IMR-90 (cell line): ENCODE measurements around the gene C14orf119. TPM values are rescaled to one million over a fixed set of nuclear protein-coding genes. Genes with fewer than 3 reads are reported as not detected.

Experiments
- ATAC-seq: fragments of 200-7000 bp; cut with Tn5 transposase; 2 replicates; pipeline ENCODE4 v1.9.1; 2020; ENCODE audit warnings: low read depth, mild to moderate bottlenecking, moderate library complexity
- BruUV-seq: library from RNA; stranded (reverse); fragments of 400-500 nt; replicated peaks from 2 replicates; lab custom pipeline; 2021; lab: Mats Ljungman, UMichigan
- CTCF ChIA-PET: fragments of 300-600 bp; formaldehyde crosslinking; extraction: SDS; loops from one replicate; lab custom pipeline; 2021; ENCODE audit warnings: antibody characterized with exemption; lab: Yijun Ruan, JAX
- POLR2A ChIA-PET: fragments of 300-600 bp; sonication (Branson Sonifier 250); formaldehyde crosslinking; loops from one replicate; lab custom pipeline; 2022; ENCODE audit warnings: antibody characterized with exemption; ENCODE audit not compliant: unreplicated experiment; lab: Charles Lee
- DNase-seq: peaks from one replicate; pipeline ENCODE4 v3.0.0; 2013
- H2AFZ ChIP-seq: replicated peaks from 2 replicates; pipeline ENCODE3; 2013; ENCODE audit warnings: low read length, mild to moderate bottlenecking; ENCODE audit not compliant: poor library complexity
- H2AK5ac ChIP-seq: 2 replicates; pipeline ENCODE4 v1.6.1; 2013; ENCODE audit warnings: low read depth, low read length, inconsistent platforms
- H2AK9ac ChIP-seq: replicated peaks from 2 replicates; pipeline ENCODE3; 2013; ENCODE audit warnings: mild to moderate bottlenecking, low read depth, low read length, moderate library complexity; ENCODE audit not compliant: poor library complexity
- H2BK120ac ChIP-seq: 2 replicates; pipeline ENCODE4 v1.6.1; 2013; ENCODE audit warnings: low read depth, low read length, inconsistent platforms
- H2BK15ac ChIP-seq: 3 replicates; pipeline ENCODE4 v1.6.1; 2013; ENCODE audit warnings: low read depth, low read length, inconsistent platforms
- H2BK20ac ChIP-seq: 2 replicates; pipeline ENCODE4 v1.6.1; 2013; ENCODE audit warnings: low read depth, mild to moderate bottlenecking, inconsistent platforms, low read length, moderate library complexity
- H2BK5ac ChIP-seq: 2 replicates; pipeline ENCODE4 v1.6.1; 2013; ENCODE audit warnings: mild to moderate bottlenecking, low read depth, low read length, inconsistent platforms; ENCODE audit not compliant: poor library complexity, severe bottlenecking
- H3K14ac ChIP-seq: replicated peaks from 2 replicates; pipeline ENCODE4 v1.6.1; 2013; ENCODE audit warnings: low read depth, low read length, inconsistent platforms
- H3K18ac ChIP-seq: 2 replicates; pipeline ENCODE4 v1.6.1; 2013; ENCODE audit warnings: low read depth, low read length, control low read depth
- H3K23ac ChIP-seq: 2 replicates; pipeline ENCODE4 v1.6.1; 2013; ENCODE audit warnings: low read depth, low read length, inconsistent platforms
- H3K27ac ChIP-seq: 2 replicates; pipeline ENCODE4 v1.5.1; 2013; ENCODE audit warnings: mild to moderate bottlenecking, control low read depth, low read length; ENCODE audit not compliant: insufficient read depth
- H3K27me3 ChIP-seq: 2 replicates; pipeline ENCODE4 v1.6.1; 2013; ENCODE audit warnings: low read length; ENCODE audit not compliant: control insufficient read depth, insufficient read depth
- H3K36me3 ChIP-seq: 2 replicates; pipeline ENCODE4 v1.6.1; 2013; ENCODE audit warnings: low read length, mixed read lengths; ENCODE audit not compliant: control insufficient read depth, insufficient read depth
- H3K4ac ChIP-seq: 2 replicates; pipeline ENCODE4 v1.6.1; 2013; ENCODE audit warnings: low read depth, low read length, inconsistent platforms
- H3K4me1 ChIP-seq: 2 replicates; pipeline ENCODE4 v1.6.1; 2013; ENCODE audit warnings: low read length, mixed read lengths; ENCODE audit not compliant: control insufficient read depth, insufficient read depth
- H3K4me2 ChIP-seq: 2 replicates; pipeline ENCODE4 v1.6.1; 2013; ENCODE audit warnings: low read depth, mild to moderate bottlenecking, control low read depth, low read length, moderate library complexity
- H3K4me3 ChIP-seq: 2 replicates; pipeline ENCODE4 v1.5.1; 2013; ENCODE audit warnings: low read depth, mild to moderate bottlenecking, control low read depth, low read length, moderate library complexity; ENCODE audit not compliant: insufficient read depth
- H3K56ac ChIP-seq: 2 replicates; pipeline ENCODE4 v1.6.1; 2013; ENCODE audit warnings: low read length, inconsistent platforms; ENCODE audit not compliant: insufficient read depth; ENCODE audit errors: extremely low read depth
- H3K79me1 ChIP-seq, 2 experiments: 2 replicates each; pipeline ENCODE4 v1.6.1; 2013; ENCODE audit warnings: low read length in 2 of 2, inconsistent platforms in 1 of 2, low read depth in 1 of 2
- H3K9ac ChIP-seq: 2 replicates; pipeline ENCODE4 v1.6.1; 2013; ENCODE audit warnings: low read depth, low read length, control low read depth
- H3K9me1 ChIP-seq: 2 replicates; pipeline ENCODE4 v1.6.1; 2013; ENCODE audit warnings: low read length, inconsistent platforms; ENCODE audit not compliant: insufficient read depth
- H3K9me3 ChIP-seq: 2 replicates; pipeline ENCODE4 v1.6.1; 2013; ENCODE audit warnings: low read length; ENCODE audit not compliant: control insufficient read depth, insufficient read depth
- H4K20me1 ChIP-seq: 2 replicates; pipeline ENCODE4 v1.6.1; 2013; ENCODE audit warnings: low read length, inconsistent platforms; ENCODE audit not compliant: insufficient read depth
- H4K5ac ChIP-seq: 2 replicates; pipeline ENCODE4 v1.6.1; 2013; ENCODE audit warnings: mild to moderate bottlenecking, low read depth, low read length, control low read depth
- H4K8ac ChIP-seq, 2 experiments: 2 replicates each; pipeline ENCODE4 v1.6.1; 2013; ENCODE audit warnings: low read depth in 2 of 2, low read length in 2 of 2, control low read depth in 1 of 2, inconsistent platforms in 1 of 2
- H4K91ac ChIP-seq: 2 replicates; pipeline ENCODE4 v1.6.1; 2013; ENCODE audit warnings: low read depth, low read length, inconsistent platforms; ENCODE audit not compliant: insufficient read depth
- BHLHE40 ChIP-seq: fragments of 150-350 bp; IDR thresholded peaks from 2 replicates; pipeline ENCODE4 v1.6.1; 2016; ENCODE audit warnings: mild to moderate bottlenecking, low read depth, low read length
- FOS ChIP-seq: fragments of 150-350 bp; IDR thresholded peaks from 2 replicates; pipeline ENCODE4 v1.6.1; 2016; ENCODE audit warnings: low read depth, low read length
- MXI1 ChIP-seq: IDR thresholded peaks from 2 replicates; pipeline ENCODE4 v1.6.1; 2012; ENCODE audit warnings: low read depth, mild to moderate bottlenecking, low read length, moderate library complexity, borderline replicate concordance
- POLR2A ChIP-seq: IDR thresholded peaks from 2 replicates; pipeline ENCODE4 v1.6.1; 2012; ENCODE audit warnings: mild to moderate bottlenecking, low read depth, low read length
- RAD21 ChIP-seq: IDR thresholded peaks from 2 replicates; pipeline ENCODE4 v1.6.1; 2012; ENCODE audit warnings: low read length, improper control_type of control experiment
- WGBS, 2 experiments: methylation state at CpG; one replicate each; pipeline versions ENCODE4 v1.1.5 to v1.1.7; 2013; ENCODE audit warnings: missing lambda C conversion rate in 2 of 2; ENCODE audit not compliant: insufficient read length in 1 of 2; ENCODE audit errors: extremely low coverage in 2 of 2; 5-methylcytosine and 5-hydroxymethylcytosine counted together
- dilution Hi-C: fragments of 300-500 bp; cut with HindIII; formaldehyde crosslinking; loops from one replicate; pipeline ENCODE4 v1.14.3; 2018; ENCODE audit warnings: low sequenced_read_pairs; ENCODE audit not compliant: unreplicated experiment
- in situ Hi-C: fragments of 300-500 bp; cut with MboI; formaldehyde crosslinking; loops from 3 replicates; pipeline ENCODE4 v1.14.3; 2019; ENCODE audit warnings: low sequenced_read_pairs, inconsistent platforms, mixed read lengths
- intact Hi-C: fragments of 100-400 bp; cut with micrococcal nuclease; formaldehyde crosslinking; loops from 2 replicates; pipeline ENCODE4 v1.10.0; 2022
- polyA plus RNA-seq, 3 experiments: library from polyadenylated mRNA; depleted of rRNA; stranded (reverse); fragments of >200 nt; gene quantifications; 2 replicates each; pipeline ENCODE4 v1.2.3, GENCODE V29; 2012; ENCODE audit warnings: low replicate concordance in 1 of 3
- total RNA-seq: library from RNA; depleted of rRNA; stranded (reverse); fragments of >200 nt; gene quantifications from 2 replicates; pipeline ENCODE4 v1.2.3, GENCODE V29; 2012

The C14orf119 gene
- total and polyA plus RNA-seq, 2 of the 4 experiments (the other 2 are of a cell fraction) = 74.0 to 83.7 TPM

DNA sequence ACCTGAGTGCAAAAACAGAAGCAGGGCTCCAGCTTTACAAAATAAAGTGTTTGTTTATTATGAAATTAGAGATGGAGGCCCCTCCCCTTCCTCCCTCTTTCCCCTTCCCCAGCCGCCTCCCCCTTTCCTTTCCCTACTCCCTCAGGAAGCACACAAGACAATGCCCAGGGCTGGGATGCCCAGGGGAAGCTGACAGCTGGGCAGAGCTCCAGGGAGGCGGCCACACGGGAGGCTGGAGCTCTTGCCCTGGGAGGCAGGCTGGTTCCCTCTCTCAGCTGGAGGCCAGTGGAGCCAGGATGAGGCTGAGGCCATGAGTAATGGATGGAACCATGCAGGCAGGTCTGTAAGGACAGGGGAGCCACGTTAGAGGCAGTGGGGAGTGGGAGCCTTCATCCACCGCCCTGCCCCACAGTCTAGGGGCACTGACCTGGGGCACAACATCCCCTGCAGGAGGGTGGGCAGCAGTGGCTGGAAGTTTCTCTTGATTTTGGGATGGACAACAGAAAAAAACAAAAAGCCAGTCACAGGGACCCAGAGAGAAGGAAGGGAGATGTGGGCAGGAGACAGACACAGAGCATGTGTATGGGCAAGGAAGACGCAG, 48.2 kb upstream of the C14orf119 start:
- BruUV-seq = no TSS peak
- TF ChIP-seq POLR2A (no peak), FOS (no peak), MXI1 (no peak), RAD21 (no peak), BHLHE40 (no peak)
- Histone ChIP-seq H3K27ac (no peak overlapping the region), H3K4ac (peak overlapping the region; percentile 9; the same call in 1 of the 2 replicates), H3K79me1 (no peaks in the 10 kb centered on the region), H3K4me3 (no peak overlapping the region), H4K8ac (0 out of 4 replicates have a peak overlapping the region, but pooled peaks of 1 of the 2 experiments have one; percentile 29), H2BK15ac (no peak overlapping the region), H2AK9ac (peak overlapping the region; percentile 15), H3K23ac (0 out of 2 replicates have a peak overlapping the region, but pooled peaks have one; percentile 15), H3K9me1 (peaks cover 8% of the 10 kb centered on the region; the same call in 1 of the 2 replicates), H3K27me3 (no peaks in the 10 kb centered on the region), H3K18ac (no peak overlapping the region), H3K4me2 (no peak overlapping the region), H3K9me3 (no peaks in the 10 kb centered on the region), H2AK5ac (peak overlapping the region; percentile 69; the same call in 1 of the 2 replicates), H3K14ac (0 out of 2 replicates have a peak overlapping the region, but pooled peaks have one; percentile 14), H4K20me1 (no peaks in the 10 kb centered on the region; the same call in 1 of the 2 replicates), H2BK120ac (no peak overlapping the region), H2AFZ (peak overlapping the region; percentile 12), H4K91ac (no peak overlapping the region), H3K36me3 (no peaks in the 10 kb centered on the region), H2BK5ac (no peak overlapping the region), H3K56ac (no peak overlapping the region), H2BK20ac (no peak overlapping the region), H3K9ac (no peak overlapping the region), H4K5ac (no peak overlapping the region), H3K4me1 (peaks cover 4% of the 10 kb centered on the region)
- CTCF ChIA-PET = interaction anchor here (1.0 to 1.1 kb wide), 2 partner anchors 11 to 52 kb away, joined by 3 to 4 read pairs; no protein-coding TSS in a partner anchor
- peak; percentile 41 for ATAC-seq
- 100% methylated on average over 1 of the region's 6 CpGs; no CpG with 5 or more reads in 1 of the 2 experiments for WGBS, 2 experiments
- in situ Hi-C loops = no loop called here
- dilution Hi-C loops = no loop called here
- no peak for DNase-seq
- POLR2A ChIA-PET = no interaction called here
- intact Hi-C loops = no loop called here
